Measurements from ENCODE around the gene CUEDC1. TPM values are rescaled to one million over a fixed set of nuclear protein-coding genes. Genes with fewer than 3 reads are reported as not detected.
"Not testable (repeated sequence)": the region's sequence is repeated elsewhere in the genome, so short reads cannot be mapped to it uniquely, and the experiment has no call there.

Gene CUEDC1
- total and polyA plus RNA-seq, 2 donors = 14.9 to 57.1 TPM

DNA sequence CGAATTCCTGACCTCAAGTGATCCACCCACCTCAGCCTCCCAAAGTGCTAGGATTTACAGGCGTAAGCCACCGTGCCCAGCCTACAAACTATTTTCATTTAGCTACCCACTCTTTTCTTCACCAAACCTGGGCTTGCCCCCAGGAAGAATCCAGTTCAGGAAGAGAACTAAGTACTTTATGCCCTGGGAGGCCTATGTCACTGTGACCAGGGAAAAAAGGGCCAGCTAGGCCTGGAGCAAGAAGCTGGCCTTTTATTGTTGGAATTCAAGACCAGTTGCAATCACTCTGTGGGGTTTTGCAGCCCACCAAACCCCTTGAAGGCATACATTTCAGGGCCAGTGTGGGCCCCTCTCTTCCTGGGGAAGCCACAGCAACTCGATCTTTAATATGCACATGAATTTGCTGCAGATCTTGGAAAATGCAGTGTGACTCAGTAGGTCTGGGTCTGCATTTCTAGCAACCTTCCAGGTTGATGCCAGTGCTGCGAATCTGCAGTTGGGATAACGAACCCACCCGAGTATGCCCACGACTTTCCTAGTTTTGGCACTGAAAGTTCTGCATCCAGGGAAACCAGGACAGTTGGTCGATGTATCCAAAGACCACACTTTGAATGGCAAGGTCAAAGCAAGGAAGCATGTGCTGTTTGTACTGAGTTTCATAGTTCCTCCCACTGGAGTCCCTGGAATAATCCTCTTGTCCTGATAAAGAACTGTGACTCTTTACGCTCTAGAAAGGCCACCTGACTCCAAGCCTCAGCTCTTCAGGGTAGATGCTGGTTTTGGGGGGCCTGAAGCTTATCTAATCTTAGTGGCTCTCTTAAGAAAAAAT is 98.2 kb downstream of the CUEDC1 start:
- WGBS = 71% methylated on average over 10 of the region's 10 CpGs
- H3K27ac ChIP-seq (ENCODE audit: low read depth) = no peak overlapping the region
- no peaks in the 10 kb centered on the region for H3K4me1 ChIP-seq (ENCODE audit: insufficient read depth)
- H3K36me3 ChIP-seq (ENCODE audit: insufficient read depth) = no peaks in the 10 kb centered on the region
- no peak overlapping the region for H3K4me3 ChIP-seq (ENCODE audit: low read depth, low read length)
- no peak for DNase-seq (ENCODE audit: extremely low spot score)

DNA sequence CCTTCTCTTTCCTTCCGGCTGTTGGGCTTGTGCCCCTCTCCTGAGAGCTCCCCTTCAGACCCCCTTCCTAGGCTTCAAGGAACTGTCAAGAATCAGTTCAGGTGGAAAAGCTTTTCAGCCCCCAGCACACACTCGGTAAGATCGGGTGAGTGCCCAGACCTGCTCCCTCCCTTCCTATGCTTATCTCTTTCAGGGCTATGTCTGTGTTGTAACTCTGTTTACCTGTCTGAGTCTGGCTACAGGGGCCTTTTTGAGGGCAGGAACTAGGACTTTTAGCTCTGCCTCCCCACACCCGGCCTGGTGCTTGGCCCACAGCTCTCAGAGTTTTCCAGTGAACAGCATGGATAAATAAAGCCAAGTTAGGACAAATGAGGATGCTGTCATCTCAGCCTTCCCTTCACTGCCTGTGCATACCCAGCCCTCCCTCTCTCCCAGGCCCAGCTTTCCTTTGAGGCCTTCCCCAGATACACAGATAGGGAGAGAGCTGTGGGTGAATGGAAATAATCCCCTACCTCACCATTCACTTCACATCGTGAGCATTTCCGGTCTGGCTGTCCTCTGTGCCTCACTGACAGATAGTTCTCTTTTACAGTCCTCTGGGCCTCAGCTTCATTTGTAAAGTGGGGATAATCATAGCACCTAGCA is 99.7 kb downstream of the CUEDC1 start:
- Histone ChIP-seq H3K4me3 (ENCODE audit: low read depth, low read length) (no peak overlapping the region), H3K4me1 (ENCODE audit: insufficient read depth) (no peaks in the 10 kb centered on the region), H3K27ac (ENCODE audit: low read depth) (no peak overlapping the region), H3K36me3 (ENCODE audit: insufficient read depth) (no peaks in the 10 kb centered on the region)
- 36% methylated on average over 6 of the region's 6 CpGs for WGBS
- no peak for DNase-seq (ENCODE audit: extremely low spot score)

DNA sequence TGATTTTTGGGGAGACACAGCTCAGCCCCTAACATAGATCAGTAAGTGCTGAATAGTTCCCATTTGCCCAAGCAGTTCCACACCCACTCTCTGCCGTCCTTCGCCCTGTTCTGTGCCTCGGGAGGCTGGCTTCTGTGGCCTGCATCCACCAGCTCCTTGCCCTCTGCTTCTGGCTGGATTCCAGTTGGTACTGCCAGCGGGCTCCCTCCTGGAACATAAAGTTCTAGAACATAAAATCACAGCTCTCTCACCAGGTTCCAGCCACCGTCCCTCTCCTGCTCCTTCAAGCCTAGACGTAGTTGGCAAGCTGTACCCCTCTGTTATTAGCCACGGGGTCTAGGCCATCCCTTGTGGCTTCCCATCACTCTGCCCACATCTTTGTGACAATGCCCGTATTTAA is 101.5 kb downstream of the CUEDC1 start:
- 72% methylated on average over 8 of the region's 8 CpGs for WGBS

DNA sequence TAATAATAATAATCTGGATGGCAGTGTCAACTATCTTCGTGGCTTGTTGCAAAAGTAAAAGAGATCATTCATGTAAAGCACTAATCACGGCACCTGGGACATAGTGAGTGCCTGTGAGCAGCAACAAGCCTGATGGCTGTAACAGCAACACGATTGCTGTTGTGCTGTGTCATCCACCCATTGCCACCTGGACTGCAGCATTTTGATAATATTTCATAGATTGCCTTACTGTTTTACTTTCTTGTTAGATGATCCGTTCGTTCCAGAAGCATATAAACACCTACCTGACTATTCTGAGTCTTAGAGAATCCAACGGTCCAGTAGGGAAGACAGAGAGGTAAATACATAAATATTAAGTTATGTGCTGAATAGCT is 102.3 kb downstream of the CUEDC1 start:
- Histone ChIP-seq H3K36me3 (ENCODE audit: insufficient read depth) (no peaks in the 10 kb centered on the region), H3K4me1 (ENCODE audit: insufficient read depth) (peaks cover 2% of the 10 kb centered on the region), H3K27ac (ENCODE audit: low read depth) (no peak overlapping the region), H3K4me3 (ENCODE audit: low read depth, low read length) (no peak overlapping the region)
- no peak for DNase-seq (ENCODE audit: extremely low spot score)
- 65% methylated on average over 6 of the region's 6 CpGs for WGBS

More for the DNA sequence above, 101.5 kb downstream of the CUEDC1 start:
- Histone ChIP-seq H3K4me1 (ENCODE audit: insufficient read depth) (peaks cover 2% of the 10 kb centered on the region), H3K4me3 (ENCODE audit: low read depth, low read length) (no peak overlapping the region), H3K36me3 (ENCODE audit: insufficient read depth) (no peaks in the 10 kb centered on the region), H3K27ac (ENCODE audit: low read depth) (no peak overlapping the region)
- no peak for DNase-seq (ENCODE audit: extremely low spot score)

DNA sequence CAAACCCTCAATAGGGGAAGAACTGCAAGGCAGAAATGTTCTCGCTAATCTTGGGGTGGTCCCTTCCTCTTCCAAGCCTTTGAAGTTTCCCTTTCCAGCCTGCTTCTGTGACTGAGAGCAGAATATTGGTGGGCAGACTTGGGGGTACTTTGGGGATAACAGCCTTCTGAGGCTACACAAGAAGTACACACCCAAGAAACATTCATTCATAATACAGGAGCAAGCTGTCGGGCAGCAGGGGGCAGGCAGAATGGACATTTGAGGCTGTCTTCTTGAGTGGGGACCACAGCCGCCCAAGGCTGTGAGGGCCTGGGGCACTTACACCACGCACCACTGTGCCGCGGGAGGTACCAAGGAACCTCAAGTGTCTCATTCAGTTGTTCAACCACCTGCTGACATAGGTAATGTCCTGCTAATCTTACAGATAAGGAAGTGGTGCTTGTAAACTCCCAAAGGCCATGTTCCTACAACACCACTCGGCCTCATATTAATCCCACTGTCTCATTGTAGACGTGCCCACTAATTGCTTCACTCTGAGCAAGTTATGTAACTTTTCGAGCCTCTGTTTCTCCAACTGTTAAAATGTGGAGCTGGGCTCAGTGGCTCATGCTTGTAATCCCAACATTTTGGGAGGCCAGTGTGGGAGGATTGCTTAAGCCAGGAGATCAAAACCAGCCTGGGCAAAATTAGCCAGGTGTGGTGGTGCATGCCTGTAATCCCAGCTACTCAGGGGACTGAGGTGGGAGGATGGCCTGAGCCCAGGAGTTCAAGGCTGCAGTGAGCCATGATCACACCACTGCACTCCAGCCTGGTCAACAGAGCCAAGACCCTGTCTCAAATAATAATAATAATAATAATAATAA is 102.9 kb downstream of the CUEDC1 start:
- WGBS = 60% methylated on average over 9 of the region's 9 CpGs
- Histone ChIP-seq H3K27ac (ENCODE audit: low read depth) (no peak overlapping the region), H3K4me1 (ENCODE audit: insufficient read depth) (peaks cover 2% of the 10 kb centered on the region), H3K4me3 (ENCODE audit: low read depth, low read length) (no peak overlapping the region), H3K36me3 (ENCODE audit: insufficient read depth) (no peaks in the 10 kb centered on the region)
- no peak for DNase-seq (ENCODE audit: extremely low spot score)

DNA sequence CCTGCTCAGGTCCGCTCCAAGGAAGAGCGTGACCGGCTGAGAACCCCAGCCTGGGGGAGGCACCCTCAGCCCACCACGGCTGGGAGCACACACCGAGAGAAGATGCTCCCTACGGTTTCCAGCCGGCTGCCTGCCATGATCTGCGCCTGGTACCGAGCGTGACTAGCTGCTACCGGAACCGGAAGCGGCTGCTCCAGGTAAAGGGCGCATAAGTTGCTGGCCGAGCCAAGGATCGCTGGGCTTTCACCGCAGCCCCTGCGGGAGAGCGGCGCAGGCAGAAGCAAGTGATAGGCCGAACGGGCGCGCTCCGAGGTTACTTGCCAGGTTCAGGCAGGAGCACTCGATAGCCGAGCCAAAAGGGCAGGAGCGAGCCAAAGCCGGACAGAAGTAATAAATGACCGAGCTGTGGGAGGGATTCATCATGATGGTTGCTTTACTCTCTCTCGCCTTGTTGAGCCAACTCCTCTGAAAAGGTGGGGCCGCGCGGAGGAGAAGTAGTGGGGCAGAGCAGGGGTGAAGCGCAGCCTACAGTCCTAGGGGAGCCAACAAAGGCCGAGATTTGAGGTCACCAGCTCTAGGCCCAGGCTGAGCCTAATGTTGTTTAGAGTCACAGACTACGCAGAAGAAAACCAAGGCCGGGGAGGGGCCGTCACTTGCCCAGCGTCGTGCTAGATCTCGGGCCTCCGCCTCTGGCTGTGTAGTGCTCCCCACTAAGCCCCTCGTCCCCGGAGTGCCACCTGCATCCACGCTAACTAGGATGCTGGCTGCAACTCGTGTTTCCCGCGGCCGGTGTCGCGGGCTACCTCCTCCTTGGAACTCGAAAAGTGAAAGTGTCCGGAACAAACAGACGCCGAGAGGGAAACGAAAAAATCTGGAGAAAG is 105.1 kb downstream of the CUEDC1 start, which contains the start of gene MRPS23:
TSS of gene MRPS23 (minus strand) at position 171 of the 881 bp plus-strand sequence. CDS start at position 137, 34 bp downstream.
- Histone ChIP-seq H3K27ac (ENCODE audit: low read depth) (peak within 1 kb of the TSS; percentile 95), H3K4me3 (ENCODE audit: low read depth, low read length) (peak within 1 kb of the TSS; percentile 80), H3K4me1 (ENCODE audit: insufficient read depth) (peaks cover 2% of the 10 kb centered on the region), H3K36me3 (ENCODE audit: insufficient read depth) (no peaks in the 10 kb centered on the region)
- peak; percentile 97 for DNase-seq (ENCODE audit: extremely low spot score)
- under 1% methylated on average over 57 of the region's 57 CpGs for WGBS

DNA sequence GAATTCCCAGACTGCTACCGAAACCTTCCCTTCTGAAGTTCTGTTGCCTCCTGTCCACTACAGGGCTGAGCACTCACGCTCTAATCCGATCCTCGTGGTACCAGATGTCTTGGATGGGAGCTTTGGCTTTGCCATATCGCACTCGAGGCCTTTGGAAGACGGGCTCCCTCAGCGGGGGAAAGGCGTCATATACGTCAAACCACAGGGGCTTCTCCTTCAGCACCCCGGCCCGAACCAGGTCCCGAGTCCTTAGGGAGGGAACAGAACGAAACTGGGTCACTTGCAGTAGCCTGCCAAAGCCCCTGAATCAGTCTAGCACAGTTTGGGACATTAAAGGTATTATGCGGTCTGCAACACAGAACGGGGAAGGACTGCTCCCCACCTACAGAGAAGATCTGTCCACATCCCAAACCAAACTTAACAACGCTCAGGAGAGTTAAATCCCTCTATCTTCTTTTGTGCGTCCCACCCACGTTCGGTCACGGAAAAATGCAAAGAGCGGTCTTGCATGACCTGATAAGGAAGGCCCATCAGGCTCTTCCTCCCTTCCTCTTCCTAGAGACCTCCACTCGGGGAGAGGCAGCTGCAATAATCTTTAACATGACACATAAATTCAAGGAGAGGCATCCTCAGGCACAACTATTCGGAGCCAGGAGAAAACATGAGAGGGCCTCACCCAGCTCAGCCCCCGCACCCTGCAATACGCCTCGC is 105.9 kb downstream of the CUEDC1 start:
- WGBS = 13% methylated on average over 27 of the region's 27 CpGs
- Histone ChIP-seq H3K27ac (ENCODE audit: low read depth) (peak overlapping the region; percentile 60), H3K4me3 (ENCODE audit: low read depth, low read length) (peak overlapping the region; percentile 80), H3K4me1 (ENCODE audit: insufficient read depth) (peaks cover 2% of the 10 kb centered on the region), H3K36me3 (ENCODE audit: insufficient read depth) (no peaks in the 10 kb centered on the region)
- DNase-seq (ENCODE audit: extremely low spot score) = no peak

DNA sequence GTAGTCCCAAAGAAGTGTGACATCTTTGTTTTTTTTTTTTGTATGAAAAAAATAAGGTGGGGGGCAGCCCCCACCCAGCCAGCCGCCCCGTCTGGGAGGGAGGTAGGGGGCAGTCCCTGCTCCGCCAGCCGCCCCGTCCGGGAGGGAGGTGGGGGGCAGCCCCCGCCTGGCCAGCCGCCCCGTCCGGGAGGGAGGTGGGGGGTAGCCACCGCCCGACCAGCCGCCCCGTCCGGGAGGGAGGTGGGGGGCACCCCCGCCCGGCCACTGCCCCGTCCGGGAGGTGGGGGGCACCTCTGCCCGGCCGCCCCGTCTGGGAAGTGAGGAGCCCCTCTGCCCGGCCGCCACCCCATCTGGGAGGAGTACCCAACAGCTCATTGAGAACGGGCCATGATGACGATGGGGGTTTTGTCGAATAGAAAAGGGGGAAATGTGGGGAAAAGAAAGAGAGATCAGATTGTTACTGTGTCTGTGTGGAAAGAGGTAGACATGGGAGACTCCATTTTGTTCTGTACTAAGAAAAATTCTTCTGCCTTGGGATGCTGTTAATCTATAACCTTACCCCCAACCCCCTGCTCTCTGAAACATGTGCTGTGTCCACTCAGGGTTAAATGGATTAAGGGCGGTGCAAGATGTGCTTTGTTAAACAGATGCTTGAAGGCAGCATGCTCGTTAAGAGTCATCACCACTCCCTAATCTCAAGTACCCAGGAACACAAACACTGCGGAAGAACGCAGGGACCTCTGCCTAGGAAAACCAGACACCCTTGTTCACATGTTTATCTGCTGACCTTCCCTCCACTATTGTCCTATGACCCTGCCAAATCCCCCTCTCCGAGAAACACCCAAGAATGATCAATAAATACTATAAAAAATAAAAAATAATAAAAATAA is 108.9 kb downstream of the CUEDC1 start:
- H3K4me3 ChIP-seq (ENCODE audit: low read depth, low read length); DNase-seq (ENCODE audit: extremely low spot score); H3K4me1 ChIP-seq (ENCODE audit: insufficient read depth); H3K36me3 ChIP-seq (ENCODE audit: insufficient read depth); H3K27ac ChIP-seq (ENCODE audit: low read depth): not testable (repeated sequence)
- WGBS = 86% methylated on average over 31 of the region's 32 CpGs

DNA sequence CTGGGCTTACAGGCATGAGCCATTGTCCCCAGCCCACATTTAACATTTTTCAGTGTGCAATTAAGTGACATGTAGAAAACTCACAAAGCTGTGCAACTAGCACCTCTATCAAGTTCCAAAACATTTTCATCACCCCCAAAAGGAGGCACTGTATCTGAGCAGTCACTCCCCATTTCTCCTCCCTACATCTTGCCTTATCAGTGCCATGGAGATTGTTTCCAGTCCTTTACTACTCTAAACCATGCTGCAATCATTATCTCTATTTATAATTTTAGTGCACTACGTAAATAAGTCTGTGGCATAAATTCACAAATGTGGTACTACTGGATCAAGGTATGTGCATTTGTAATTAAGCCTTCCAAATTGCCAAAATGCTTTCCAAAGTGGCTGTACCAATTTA is 112.9 kb downstream of the CUEDC1 start:
- 83% methylated on average over 1 of the region's 1 CpG for WGBS
- H3K36me3 ChIP-seq (ENCODE audit: insufficient read depth) = peaks cover 5% of the 10 kb centered on the region
- no peak for DNase-seq (ENCODE audit: extremely low spot score)
- no peaks in the 10 kb centered on the region for H3K4me1 ChIP-seq (ENCODE audit: insufficient read depth)
- no peak overlapping the region for H3K4me3 ChIP-seq (ENCODE audit: low read depth, low read length)
- no peak overlapping the region for H3K27ac ChIP-seq (ENCODE audit: low read depth)

DNA sequence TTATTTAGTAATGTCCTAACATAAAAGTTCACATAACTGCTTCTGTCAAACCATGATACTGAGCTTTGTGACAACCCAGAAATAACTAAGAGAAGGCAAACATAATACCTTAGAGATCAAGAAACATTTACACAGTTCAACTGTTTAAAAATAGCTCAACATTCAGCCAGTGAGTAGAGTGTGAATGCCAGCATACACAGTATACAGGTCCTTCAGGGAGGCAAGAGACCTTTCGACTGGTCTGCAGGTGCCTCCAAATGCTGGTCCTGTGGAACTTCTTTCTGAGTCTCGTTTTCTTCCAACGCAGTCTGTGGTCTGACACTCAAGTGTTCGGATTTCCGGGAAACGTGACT is 115.7 kb downstream of the CUEDC1 start:
- whole genome bisulfite sequencing = 93% methylated on average over 6 of the region's 6 CpGs
- no peak overlapping the region for H3K4me3 ChIP-seq (ENCODE audit: low read depth, low read length)
- H3K4me1 ChIP-seq (ENCODE audit: insufficient read depth) = no peaks in the 10 kb centered on the region
- no peak overlapping the region for H3K27ac ChIP-seq (ENCODE audit: low read depth)
- DNase-seq (ENCODE audit: extremely low spot score) = no peak
- peaks cover 5% of the 10 kb centered on the region for H3K36me3 ChIP-seq (ENCODE audit: insufficient read depth)

DNA sequence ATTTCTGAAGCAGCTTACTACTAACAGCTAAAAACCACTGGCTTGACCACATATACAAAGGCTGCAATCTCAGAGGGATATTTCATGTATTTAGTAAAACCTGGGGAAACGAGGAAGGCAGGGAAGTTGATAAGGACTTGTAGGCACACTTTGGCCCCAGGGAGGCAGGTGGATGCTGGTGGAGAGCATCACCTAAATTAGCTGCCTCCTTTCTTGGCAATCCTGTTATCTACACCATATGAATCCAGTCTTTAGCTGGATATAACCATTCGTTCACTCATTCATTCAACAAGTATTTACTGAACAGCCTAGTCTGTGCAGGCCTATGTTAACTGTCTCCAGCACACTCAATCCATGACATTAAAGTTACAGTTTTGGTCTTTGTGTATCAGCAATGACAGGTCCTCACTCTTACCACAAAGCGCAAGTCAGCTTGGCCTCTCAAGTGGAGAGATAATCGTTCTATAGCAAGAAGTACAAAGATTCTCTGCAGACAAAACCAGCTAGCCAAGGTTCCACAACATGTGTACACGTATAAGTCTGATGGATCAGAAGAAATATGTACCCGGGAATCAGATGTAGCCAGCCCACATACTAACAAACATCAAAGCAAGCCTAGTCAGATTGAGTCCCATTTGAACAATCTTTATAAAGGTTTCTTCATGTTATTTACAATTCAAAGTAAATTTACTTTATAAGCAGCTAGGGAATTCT is 116.2 kb downstream of the CUEDC1 start:
- no peak overlapping the region for H3K27ac ChIP-seq (ENCODE audit: low read depth)
- DNase-seq (ENCODE audit: extremely low spot score) = no peak
- H3K4me1 ChIP-seq (ENCODE audit: insufficient read depth) = no peaks in the 10 kb centered on the region
- H3K4me3 ChIP-seq (ENCODE audit: low read depth, low read length) = no peak overlapping the region
- 72% methylated on average over 6 of the region's 6 CpGs for WGBS
- H3K36me3 ChIP-seq (ENCODE audit: insufficient read depth) = peaks cover 5% of the 10 kb centered on the region

Measured in urinary bladder (tissue), 4 donors.